HepG2 (cell line): Measurements from ENCODE around the gene TUBA4B. TPM values are rescaled to one million over a fixed set of nuclear protein-coding genes. Genes with fewer than 3 reads are reported as not detected.

Source experiments
- CBX5 ChIP-seq: sonication (generic); formaldehyde crosslinking; IDR thresholded peaks from 2 replicates; pipeline ENCODE4 v1.4.0; 2020; ENCODE audit warnings: missing genetic modification reagents, borderline replicate concordance
- ELF4 ChIP-seq: sonication (generic); formaldehyde crosslinking; IDR thresholded peaks from 2 replicates; pipeline ENCODE4 v1.5.0; 2020; ENCODE audit warnings: missing genetic modification reagents, mild to moderate bottlenecking, moderate library complexity, borderline replicate concordance
- HNRNPH1 ChIP-seq: fragments of 200-400 bp; formaldehyde crosslinking; optimal IDR thresholded peaks from 2 replicates; pipeline ENCODE3; 2017; ENCODE audit warnings: mild to moderate bottlenecking, low read depth, low read length
- HOXD1 ChIP-seq: sonication (generic); formaldehyde crosslinking; IDR thresholded peaks from 2 replicates; pipeline ENCODE4 v1.5.0; 2020; ENCODE audit warnings: missing genetic modification reagents
- ISX ChIP-seq: sonication (generic); formaldehyde crosslinking; conservative IDR thresholded peaks from 2 replicates; pipeline ENCODE4 v1.5.0; 2020; ENCODE audit warnings: missing genetic modification reagents
- KLF11 ChIP-seq: IDR thresholded peaks from 2 replicates; pipeline ENCODE4 v1.6.1; 2016; ENCODE audit warnings: missing compliant biosample characterization
- SP1 ChIP-seq, 2 experiments: fragments of 450-650 bp in 1 of 2; sonication (generic) in 1 of 2; formaldehyde crosslinking in 1 of 2; IDR thresholded peaks; 2 replicates each; pipeline versions ENCODE4 v1.4.0 to v1.6.1; 2016 to 2020; ENCODE audit warnings: missing genetic modification reagents in 1 of 2
- ZEB1 ChIP-seq: IDR thresholded peaks from 2 replicates; pipeline ENCODE4 v1.6.1; 2012; ENCODE audit warnings: mild to moderate bottlenecking, low read depth, inconsistent platforms; ENCODE audit not compliant: insufficient replicate concordance
- ZNF326 ChIP-seq: sonication (generic); formaldehyde crosslinking; IDR thresholded peaks from 2 replicates; pipeline ENCODE4 v1.4.0; 2020; ENCODE audit warnings: missing genetic modification reagents, borderline replicate concordance
- ZNF496 ChIP-seq: sonication (generic); formaldehyde crosslinking; IDR thresholded peaks from 2 replicates; pipeline ENCODE4 v1.8.1; 2023; ENCODE audit warnings: mild to moderate bottlenecking, moderate library complexity, missing genetic modification reagents; ENCODE audit not compliant: insufficient replicate concordance
- ZNF766 ChIP-seq: sonication (generic); formaldehyde crosslinking; IDR thresholded peaks from 2 replicates; pipeline ENCODE4 v1.5.0; 2020; ENCODE audit warnings: missing genetic modification reagents, borderline replicate concordance
- polyA plus RNA-seq, 8 experiments: library from polyadenylated mRNA; depleted of rRNA in 3 of 8; stranded (reverse) in 7 of 8; unstranded in 1 of 8; fragments of >200 nt; fragmentation: Illumina TruSeq in 4 of 8; extraction: Trizol in 4 of 8; gene quantifications; 2 replicates each; pipeline versions ENCODE4 v1.2.1 to v1.2.3, GENCODE V29; 2011 to 2016; ENCODE audit warnings: low read depth in 4 of 8, missing spikeins in 1 of 8, mixed read lengths in 1 of 8; ENCODE audit not compliant: insufficient read depth in 1 of 8
- total RNA-seq, 5 experiments: library from RNA; depleted of rRNA; stranded (reverse); fragments of >200 nt; fragmentation: Illumina TruSeq; extraction: Trizol; gene quantifications; 2 replicates each; pipeline ENCODE4 v1.2.3, GENCODE V29; 2016; ENCODE audit warnings: low read depth in 1 of 5
- TF ChIP-seq, protein P1 (sequence below): sonication (generic); formaldehyde crosslinking; IDR thresholded peaks from 2 replicates; pipeline ENCODE4 v1.8.0; 2023; ENCODE audit warnings: mild to moderate bottlenecking, missing genetic modification reagents
- TF ChIP-seq, protein P2 (sequence below): sonication (generic); formaldehyde crosslinking; IDR thresholded peaks from 2 replicates; pipeline ENCODE4; 2020; ENCODE audit warnings: missing genetic modification reagents, mild to moderate bottlenecking, borderline replicate concordance
- TF ChIP-seq, protein P3 (sequence below): sonication (generic); formaldehyde crosslinking; IDR thresholded peaks from 2 replicates; pipeline ENCODE4 v1.5.0; 2020; ENCODE audit warnings: missing genetic modification reagents
- TF ChIP-seq, protein P4 (sequence below): sonication (generic); formaldehyde crosslinking; IDR thresholded peaks from 2 replicates; pipeline ENCODE4 v1.5.1; 2020; ENCODE audit warnings: missing genetic modification reagents, mild to moderate bottlenecking, borderline replicate concordance
- TF ChIP-seq, protein P5 (sequence below): sonication (generic); formaldehyde crosslinking; IDR thresholded peaks from 2 replicates; pipeline ENCODE4 v1.4.0; 2020; ENCODE audit warnings: missing genetic modification reagents, borderline replicate concordance

Gene TUBA4B
- total and polyA plus RNA-seq, 2 of the 13 experiments (the other 11 are each of a cell fraction or from before 2014, with no cell fraction given): 0.18 to 0.22 TPM

DNA sequence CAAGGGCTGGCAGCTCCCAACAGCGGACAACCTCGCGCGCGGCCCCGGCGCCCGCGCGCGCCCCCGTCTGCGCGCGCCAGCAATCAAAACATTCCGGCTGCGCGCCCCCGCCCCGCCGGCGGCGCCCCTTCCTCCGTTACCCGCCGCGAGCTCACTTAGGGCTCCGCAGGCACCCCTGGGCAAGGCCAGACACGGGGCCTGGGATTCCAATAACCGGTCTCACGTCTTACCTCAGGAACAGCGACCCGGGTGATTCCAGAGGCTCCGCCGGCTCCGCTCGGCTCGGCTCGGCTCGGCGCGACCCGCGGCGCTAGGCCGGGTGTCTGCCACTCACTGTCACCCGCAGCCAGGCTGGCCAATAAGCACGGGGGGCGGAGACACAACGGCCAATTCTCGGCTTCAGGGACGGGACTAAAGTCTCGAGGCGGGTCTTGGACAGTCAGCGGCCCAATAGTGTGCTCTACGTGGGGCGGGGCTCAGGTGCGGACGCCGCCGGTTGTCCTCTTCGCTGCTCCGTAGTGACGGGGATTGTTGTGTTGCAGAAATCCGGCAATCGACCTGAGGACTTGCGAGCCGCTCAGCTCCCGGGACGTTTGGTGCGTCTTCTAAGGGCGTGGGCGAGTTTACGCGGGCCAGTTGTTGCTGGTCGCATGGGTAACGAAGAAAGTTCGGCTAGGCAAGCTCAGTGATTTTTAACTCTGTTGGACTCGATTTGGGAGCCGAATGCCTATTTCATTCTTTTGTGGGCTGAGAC, 23.6 kb upstream of the TUBA4B start, which contains the start of the genes ANKZF1 and ATG9A (continued):
- TF ChIP-seq, protein P1, sequence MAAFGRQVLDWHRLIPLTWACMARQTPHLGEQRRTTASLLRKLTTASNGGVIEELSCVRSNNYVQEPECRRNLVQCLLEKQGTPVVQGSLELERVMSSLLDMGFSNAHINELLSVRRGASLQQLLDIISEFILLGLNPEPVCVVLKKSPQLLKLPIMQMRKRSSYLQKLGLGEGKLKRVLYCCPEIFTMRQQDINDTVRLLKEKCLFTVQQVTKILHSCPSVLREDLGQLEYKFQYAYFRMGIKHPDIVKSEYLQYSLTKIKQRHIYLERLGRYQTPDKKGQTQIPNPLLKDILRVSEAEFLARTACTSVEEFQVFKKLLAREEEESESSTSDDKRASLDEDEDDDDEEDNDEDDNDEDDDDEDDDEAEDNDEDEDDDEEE: peak; percentile 43; the same call in 1 of the 2 replicates
- TF ChIP-seq ZNF766 (CRISPR knock-in tag) (peak; percentile 84; the same call in 1 of the 2 replicates), HOXD1 (CRISPR knock-in tag) (0 out of 2 replicates have a peak, but pooled peaks have one; percentile 33), KLF11 (CRISPR knock-in tag) (no peak; the same call in none of the 2 replicates), HNRNPH1 (no peak), ZNF496 (CRISPR knock-in tag) (no peak), ZNF326 (no peak), ISX (CRISPR knock-in tag) (no peak), SP1 (IDR thresholded peaks at IDR 0.05) (peak; percentile 87), SP1 (CRISPR knock-in tag; IDR thresholded peaks at IDR 0.05) (peak; percentile 98), ELF4 (CRISPR knock-in tag) (0 out of 2 replicates have a peak, but pooled peaks have one; percentile 34), ZEB1 (no peak), CBX5 (CRISPR knock-in tag) (peak; percentile 76; the same call in 1 of the 2 replicates)
- TF ChIP-seq, protein P2, sequence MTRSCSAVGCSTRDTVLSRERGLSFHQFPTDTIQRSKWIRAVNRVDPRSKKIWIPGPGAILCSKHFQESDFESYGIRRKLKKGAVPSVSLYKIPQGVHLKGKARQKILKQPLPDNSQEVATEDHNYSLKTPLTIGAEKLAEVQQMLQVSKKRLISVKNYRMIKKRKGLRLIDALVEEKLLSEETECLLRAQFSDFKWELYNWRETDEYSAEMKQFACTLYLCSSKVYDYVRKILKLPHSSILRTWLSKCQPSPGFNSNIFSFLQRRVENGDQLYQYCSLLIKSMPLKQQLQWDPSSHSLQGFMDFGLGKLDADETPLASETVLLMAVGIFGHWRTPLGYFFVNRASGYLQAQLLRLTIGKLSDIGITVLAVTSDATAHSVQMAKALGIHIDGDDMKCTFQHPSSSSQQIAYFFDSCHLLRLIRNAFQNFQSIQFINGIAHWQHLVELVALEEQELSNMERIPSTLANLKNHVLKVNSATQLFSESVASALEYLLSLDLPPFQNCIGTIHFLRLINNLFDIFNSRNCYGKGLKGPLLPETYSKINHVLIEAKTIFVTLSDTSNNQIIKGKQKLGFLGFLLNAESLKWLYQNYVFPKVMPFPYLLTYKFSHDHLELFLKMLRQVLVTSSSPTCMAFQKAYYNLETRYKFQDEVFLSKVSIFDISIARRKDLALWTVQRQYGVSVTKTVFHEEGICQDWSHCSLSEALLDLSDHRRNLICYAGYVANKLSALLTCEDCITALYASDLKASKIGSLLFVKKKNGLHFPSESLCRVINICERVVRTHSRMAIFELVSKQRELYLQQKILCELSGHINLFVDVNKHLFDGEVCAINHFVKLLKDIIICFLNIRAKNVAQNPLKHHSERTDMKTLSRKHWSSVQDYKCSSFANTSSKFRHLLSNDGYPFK (CRISPR knock-in tag): peak; percentile 73; the same call in 1 of the 2 replicates
- TF ChIP-seq, protein P3, sequence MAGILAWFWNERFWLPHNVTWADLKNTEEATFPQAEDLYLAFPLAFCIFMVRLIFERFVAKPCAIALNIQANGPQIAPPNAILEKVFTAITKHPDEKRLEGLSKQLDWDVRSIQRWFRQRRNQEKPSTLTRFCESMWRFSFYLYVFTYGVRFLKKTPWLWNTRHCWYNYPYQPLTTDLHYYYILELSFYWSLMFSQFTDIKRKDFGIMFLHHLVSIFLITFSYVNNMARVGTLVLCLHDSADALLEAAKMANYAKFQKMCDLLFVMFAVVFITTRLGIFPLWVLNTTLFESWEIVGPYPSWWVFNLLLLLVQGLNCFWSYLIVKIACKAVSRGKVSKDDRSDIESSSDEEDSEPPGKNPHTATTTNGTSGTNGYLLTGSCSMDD: no peak
- TF ChIP-seq, protein P4, sequence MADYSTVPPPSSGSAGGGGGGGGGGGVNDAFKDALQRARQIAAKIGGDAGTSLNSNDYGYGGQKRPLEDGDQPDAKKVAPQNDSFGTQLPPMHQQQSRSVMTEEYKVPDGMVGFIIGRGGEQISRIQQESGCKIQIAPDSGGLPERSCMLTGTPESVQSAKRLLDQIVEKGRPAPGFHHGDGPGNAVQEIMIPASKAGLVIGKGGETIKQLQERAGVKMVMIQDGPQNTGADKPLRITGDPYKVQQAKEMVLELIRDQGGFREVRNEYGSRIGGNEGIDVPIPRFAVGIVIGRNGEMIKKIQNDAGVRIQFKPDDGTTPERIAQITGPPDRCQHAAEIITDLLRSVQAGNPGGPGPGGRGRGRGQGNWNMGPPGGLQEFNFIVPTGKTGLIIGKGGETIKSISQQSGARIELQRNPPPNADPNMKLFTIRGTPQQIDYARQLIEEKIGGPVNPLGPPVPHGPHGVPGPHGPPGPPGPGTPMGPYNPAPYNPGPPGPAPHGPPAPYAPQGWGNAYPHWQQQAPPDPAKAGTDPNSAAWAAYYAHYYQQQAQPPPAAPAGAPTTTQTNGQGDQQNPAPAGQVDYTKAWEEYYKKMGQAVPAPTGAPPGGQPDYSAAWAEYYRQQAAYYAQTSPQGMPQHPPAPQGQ: no peak
- TF ChIP-seq, protein P5, sequence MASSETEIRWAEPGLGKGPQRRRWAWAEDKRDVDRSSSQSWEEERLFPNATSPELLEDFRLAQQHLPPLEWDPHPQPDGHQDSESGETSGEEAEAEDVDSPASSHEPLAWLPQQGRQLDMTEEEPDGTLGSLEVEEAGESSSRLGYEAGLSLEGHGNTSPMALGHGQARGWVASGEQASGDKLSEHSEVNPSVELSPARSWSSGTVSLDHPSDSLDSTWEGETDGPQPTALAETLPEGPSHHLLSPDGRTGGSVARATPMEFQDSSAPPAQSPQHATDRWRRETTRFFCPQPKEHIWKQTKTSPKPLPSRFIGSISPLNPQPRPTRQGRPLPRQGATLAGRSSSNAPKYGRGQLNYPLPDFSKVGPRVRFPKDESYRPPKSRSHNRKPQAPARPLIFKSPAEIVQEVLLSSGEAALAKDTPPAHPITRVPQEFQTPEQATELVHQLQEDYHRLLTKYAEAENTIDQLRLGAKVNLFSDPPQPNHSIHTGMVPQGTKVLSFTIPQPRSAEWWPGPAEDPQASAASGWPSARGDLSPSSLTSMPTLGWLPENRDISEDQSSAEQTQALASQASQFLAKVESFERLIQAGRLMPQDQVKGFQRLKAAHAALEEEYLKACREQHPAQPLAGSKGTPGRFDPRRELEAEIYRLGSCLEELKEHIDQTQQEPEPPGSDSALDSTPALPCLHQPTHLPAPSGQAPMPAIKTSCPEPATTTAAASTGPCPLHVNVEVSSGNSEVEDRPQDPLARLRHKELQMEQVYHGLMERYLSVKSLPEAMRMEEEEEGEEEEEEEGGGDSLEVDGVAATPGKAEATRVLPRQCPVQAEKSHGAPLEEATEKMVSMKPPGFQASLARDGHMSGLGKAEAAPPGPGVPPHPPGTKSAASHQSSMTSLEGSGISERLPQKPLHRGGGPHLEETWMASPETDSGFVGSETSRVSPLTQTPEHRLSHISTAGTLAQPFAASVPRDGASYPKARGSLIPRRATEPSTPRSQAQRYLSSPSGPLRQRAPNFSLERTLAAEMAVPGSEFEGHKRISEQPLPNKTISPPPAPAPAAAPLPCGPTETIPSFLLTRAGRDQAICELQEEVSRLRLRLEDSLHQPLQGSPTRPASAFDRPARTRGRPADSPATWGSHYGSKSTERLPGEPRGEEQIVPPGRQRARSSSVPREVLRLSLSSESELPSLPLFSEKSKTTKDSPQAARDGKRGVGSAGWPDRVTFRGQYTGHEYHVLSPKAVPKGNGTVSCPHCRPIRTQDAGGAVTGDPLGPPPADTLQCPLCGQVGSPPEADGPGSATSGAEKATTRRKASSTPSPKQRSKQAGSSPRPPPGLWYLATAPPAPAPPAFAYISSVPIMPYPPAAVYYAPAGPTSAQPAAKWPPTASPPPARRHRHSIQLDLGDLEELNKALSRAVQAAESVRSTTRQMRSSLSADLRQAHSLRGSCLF (CRISPR knock-in tag): no peak
